Activated CD8-positive, alpha-beta T cell treated with anti-CD3 and anti-CD28 coated beads, Interleukin-2, amount 10 ng/mL, durations not matched to agents 7 days and 5 days (primary cell): Measurements from ENCODE around the gene ABCC11. TPM values are rescaled to one million over a fixed set of nuclear protein-coding genes. Genes with fewer than 3 reads are reported as not detected.

Source experiments
- ATAC-seq: fragments of 150-1000 bp; cut with Tn5 transposase; one replicate; pipeline ENCODE4 v1.10.0; 2021; ENCODE audit warnings: moderate library complexity
- CTCF ChIA-PET: fragments of 350-600 bp; sonication (Branson Sonifier 250); formaldehyde crosslinking; loops from one replicate; lab custom pipeline; 2021; ENCODE audit warnings: antibody characterized with exemption; lab: Charles Lee
- POLR2A ChIA-PET: fragments of 350-600 bp; sonication (Branson Sonifier 250); formaldehyde crosslinking; loops from one replicate; lab custom pipeline; 2021; ENCODE audit warnings: antibody characterized with exemption; lab: Charles Lee
- DNase-seq: peaks from one replicate; pipeline ENCODE4 v3.0.0-alpha.2; 2020
- H3K27ac Mint-ChIP-seq: one replicate; pipeline ENCODE4 v1.8.0; 2021; ENCODE audit warnings: mild to moderate bottlenecking, mixed read lengths
- H3K27me3 Mint-ChIP-seq: one replicate; pipeline ENCODE4 v1.8.0; 2021; ENCODE audit warnings: low read depth, mixed read lengths
- H3K36me3 Mint-ChIP-seq: one replicate; pipeline ENCODE4 v1.8.0; 2021; ENCODE audit warnings: low read depth, mixed read lengths
- H3K4me1 Mint-ChIP-seq: one replicate; pipeline ENCODE4 v1.8.0; 2021; ENCODE audit warnings: low read depth, mixed read lengths
- H3K4me3 Mint-ChIP-seq: one replicate; pipeline ENCODE4 v1.8.0; 2021; ENCODE audit warnings: mild to moderate bottlenecking, mixed read lengths
- H3K9me3 Mint-ChIP-seq: one replicate; pipeline ENCODE4 v1.8.0; 2022; ENCODE audit warnings: mixed read lengths; ENCODE audit not compliant: insufficient read depth
- total RNA-seq, 2 experiments: library from RNA; stranded (reverse); gene quantifications; one replicate each; pipeline ENCODE4 v1.2.3, GENCODE V29; 2021

Gene ABCC11
- total RNA-seq, 2 experiments from 2014 or later: not detected

DNA sequence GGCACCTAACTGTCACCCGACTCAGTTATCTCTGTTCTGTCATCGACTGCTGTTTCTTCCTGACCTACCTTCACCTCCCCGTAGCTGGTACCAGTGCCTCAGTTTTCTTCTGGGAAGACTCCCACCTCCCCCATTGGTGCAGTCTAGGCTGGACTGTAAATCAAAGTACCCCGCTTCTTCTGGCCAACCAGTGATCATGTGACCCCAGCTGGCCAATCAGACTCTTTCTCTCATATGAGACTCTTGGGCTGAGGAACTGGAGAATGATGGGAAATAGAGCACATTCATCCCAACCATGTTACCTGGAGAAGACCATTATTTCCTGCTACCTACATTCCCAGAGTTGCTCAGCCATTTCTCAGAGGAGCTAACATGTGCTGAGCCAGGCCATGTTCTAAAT is 23.8 kb downstream of the ABCC11 start:
- DNase-seq (no peak), ATAC-seq (no peak)
- Mint-ChIP-seq H3K27me3 (no peaks in the 10 kb centered on the region), H3K4me1 (no peaks in the 10 kb centered on the region), H3K36me3 (no peaks in the 10 kb centered on the region), H3K27ac (no peak overlapping the region), H3K9me3 (no peaks in the 10 kb centered on the region), H3K4me3 (no peak overlapping the region)
- POLR2A ChIA-PET: no interaction called here
- CTCF ChIA-PET: no interaction called here

- no peaks in the 10 kb centered on the region for H3K4me1 Mint-ChIP-seq
- ATAC-seq (no peak), DNase-seq (no peak)
- H3K4me3 Mint-ChIP-seq: no peak overlapping the region
- no peaks in the 10 kb centered on the region for H3K36me3 Mint-ChIP-seq
- H3K27ac Mint-ChIP-seq: no peak overlapping the region
- ChIA-PET CTCF (no interaction called here), POLR2A (no interaction called here)
- H3K27me3 Mint-ChIP-seq: peaks cover 3% of the 10 kb centered on the region
- no peaks in the 10 kb centered on the region for H3K9me3 Mint-ChIP-seq
These were observed 26.4 kb downstream of the ABCC11 start for GRCh38 chr16:48220891-48221290.

GRCh38 chr16:48218473-48218872 is 28.9 kb downstream of the ABCC11 start:
- POLR2A ChIA-PET: no interaction called here
- no peaks in the 10 kb centered on the region for H3K9me3 Mint-ChIP-seq
- no peak for ATAC-seq

GRCh38 chr16:48217708-48218107 is 29.6 kb downstream of the ABCC11 start:
- Mint-ChIP-seq H3K4me3 (no peak overlapping the region), H3K27ac (no peak overlapping the region), H3K9me3 (no peaks in the 10 kb centered on the region), H3K4me1 (no peaks in the 10 kb centered on the region), H3K36me3 (no peaks in the 10 kb centered on the region), H3K27me3 (peaks cover 5% of the 10 kb centered on the region)
- CTCF ChIA-PET: interaction anchor here (0.8 kb wide), 1 partner anchor 405 kb away, joined by 3 read pairs; no protein-coding TSS in a partner anchor
- POLR2A ChIA-PET: no interaction called here
- no peak for DNase-seq
- ATAC-seq: no peak

More at GRCh38 chr16:48218473-48218872, 28.9 kb downstream of the ABCC11 start:
- H3K27ac Mint-ChIP-seq: no peak overlapping the region
- no peak overlapping the region for H3K4me3 Mint-ChIP-seq
- H3K36me3 Mint-ChIP-seq: no peaks in the 10 kb centered on the region
- CTCF ChIA-PET: interaction anchor here (0.8 kb wide), 1 partner anchor 405 kb away, joined by 3 read pairs; no protein-coding TSS in a partner anchor
- no peak for DNase-seq
- H3K4me1 Mint-ChIP-seq: no peaks in the 10 kb centered on the region
- H3K27me3 Mint-ChIP-seq: peaks cover 5% of the 10 kb centered on the region

GRCh38 chr16:48215738-48216137 is 31.6 kb downstream of the ABCC11 start:
- no peaks in the 10 kb centered on the region for H3K36me3 Mint-ChIP-seq
- POLR2A ChIA-PET: no interaction called here
- no peak overlapping the region for H3K27ac Mint-ChIP-seq
- peaks cover 5% of the 10 kb centered on the region for H3K27me3 Mint-ChIP-seq
- CTCF ChIA-PET: no interaction called here
- H3K4me3 Mint-ChIP-seq: no peak overlapping the region
- no peak for ATAC-seq
- no peaks in the 10 kb centered on the region for H3K4me1 Mint-ChIP-seq
- no peaks in the 10 kb centered on the region for H3K9me3 Mint-ChIP-seq
- no peak for DNase-seq

- POLR2A ChIA-PET: no interaction called here
- ATAC-seq: no peak
- H3K4me1 Mint-ChIP-seq: no peaks in the 10 kb centered on the region
- no peak overlapping the region for H3K4me3 Mint-ChIP-seq
- no peaks in the 10 kb centered on the region for H3K36me3 Mint-ChIP-seq
- H3K27ac Mint-ChIP-seq: no peak overlapping the region
- no peaks in the 10 kb centered on the region for H3K9me3 Mint-ChIP-seq
- DNase-seq: no peak
- CTCF ChIA-PET: no interaction called here
- peaks cover 5% of the 10 kb centered on the region for H3K27me3 Mint-ChIP-seq
These were observed 35.3 kb downstream of the ABCC11 start for GRCh38 chr16:48212033-48212432.

GRCh38 chr16:48210747-48211146 is 36.6 kb downstream of the ABCC11 start:
- H3K4me1 Mint-ChIP-seq: no peaks in the 10 kb centered on the region

DNA sequence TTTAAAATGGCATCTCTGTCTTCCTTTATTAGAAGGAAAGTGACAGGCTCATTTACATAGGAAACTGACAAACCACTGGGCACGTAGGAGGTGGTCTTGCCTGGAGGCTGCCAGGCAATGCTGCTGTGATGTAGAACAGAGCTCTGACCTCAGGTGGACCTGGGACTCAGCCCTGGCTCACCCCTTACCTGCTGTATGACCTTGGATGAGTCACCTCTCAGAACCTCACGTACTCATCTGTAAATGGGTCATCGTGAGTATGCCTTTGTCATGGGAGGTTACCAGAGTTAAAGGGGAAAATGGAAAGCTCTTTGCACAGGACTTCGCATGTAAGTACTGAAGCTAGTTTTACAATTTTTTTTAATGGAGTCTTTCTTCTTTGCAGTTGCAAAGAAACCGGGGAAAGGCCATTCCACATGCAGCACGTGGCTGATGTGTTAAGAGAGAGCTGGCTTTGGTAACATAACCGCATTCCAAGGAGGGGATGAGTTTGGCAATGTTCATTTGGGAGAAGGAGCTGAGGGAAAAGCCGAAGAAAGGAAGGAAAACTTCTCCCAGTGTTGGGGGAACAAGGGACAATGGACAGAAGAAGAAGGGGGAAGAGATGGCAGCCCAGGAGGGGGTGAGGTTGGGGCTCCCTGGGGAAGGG is 40.6 kb downstream of the ABCC11 start:
- CTCF ChIA-PET: no interaction called here
- POLR2A ChIA-PET: no interaction called here

More at GRCh38 chr16:48210747-48211146, 36.6 kb downstream of the ABCC11 start:
- Mint-ChIP-seq H3K36me3 (no peaks in the 10 kb centered on the region), H3K27me3 (peaks cover 2% of the 10 kb centered on the region), H3K9me3 (no peaks in the 10 kb centered on the region), H3K4me3 (no peak overlapping the region), H3K27ac (no peak overlapping the region)
- POLR2A ChIA-PET: no interaction called here
- ATAC-seq (no peak), DNase-seq (no peak)
- CTCF ChIA-PET: no interaction called here

GRCh38 chr16:48204825-48205151 is 42.6 kb downstream of the ABCC11 start:
- no peaks in the 10 kb centered on the region for H3K4me1 Mint-ChIP-seq
- ATAC-seq (no peak), DNase-seq (no peak)
- no peak overlapping the region for H3K27ac Mint-ChIP-seq
- ChIA-PET CTCF (no interaction called here), POLR2A (no interaction called here)
- H3K36me3 Mint-ChIP-seq: no peaks in the 10 kb centered on the region
- H3K4me3 Mint-ChIP-seq: no peak overlapping the region
- H3K9me3 Mint-ChIP-seq: no peaks in the 10 kb centered on the region
- peaks cover 2% of the 10 kb centered on the region for H3K27me3 Mint-ChIP-seq

More for the DNA sequence above, 40.6 kb downstream of the ABCC11 start:
- Mint-ChIP-seq H3K9me3 (no peaks in the 10 kb centered on the region), H3K27me3 (no peaks in the 10 kb centered on the region), H3K36me3 (no peaks in the 10 kb centered on the region), H3K27ac (no peak overlapping the region), H3K4me1 (no peaks in the 10 kb centered on the region), H3K4me3 (no peak overlapping the region)
- DNase-seq (no peak), ATAC-seq (no peak)

- CTCF ChIA-PET: no interaction called here
These were observed 43.1 kb downstream of the ABCC11 start for GRCh38 chr16:48203974-48204824.

GRCh38 chr16:48201515-48202201 is 45.7 kb downstream of the ABCC11 start:
- Mint-ChIP-seq H3K36me3 (no peaks in the 10 kb centered on the region), H3K9me3 (no peaks in the 10 kb centered on the region), H3K4me3 (no peak overlapping the region), H3K4me1 (no peaks in the 10 kb centered on the region), H3K27ac (no peak overlapping the region), H3K27me3 (peaks cover 4% of the 10 kb centered on the region)
- ChIA-PET POLR2A (no interaction called here), CTCF (no interaction called here)
- ATAC-seq: no peak
- DNase-seq: no peak

More at GRCh38 chr16:48203974-48204824, 43.1 kb downstream of the ABCC11 start:
- Mint-ChIP-seq H3K36me3 (no peaks in the 10 kb centered on the region), H3K27me3 (peaks cover 2% of the 10 kb centered on the region), H3K9me3 (no peaks in the 10 kb centered on the region), H3K27ac (no peak overlapping the region), H3K4me1 (no peaks in the 10 kb centered on the region), H3K4me3 (no peak overlapping the region)
- no peak for ATAC-seq
- no peak for DNase-seq
- POLR2A ChIA-PET: no interaction called here

GRCh38 chr16:48197294-48197693 is 50.0 kb downstream of the ABCC11 start:
- Mint-ChIP-seq H3K36me3 (no peaks in the 10 kb centered on the region), H3K27me3 (peaks cover 4% of the 10 kb centered on the region), H3K4me3 (no peak overlapping the region), H3K27ac (no peak overlapping the region), H3K4me1 (no peaks in the 10 kb centered on the region), H3K9me3 (no peaks in the 10 kb centered on the region)
- CTCF ChIA-PET: no interaction called here
- POLR2A ChIA-PET: no interaction called here
- no peak for ATAC-seq
- no peak for DNase-seq
